Smooth muscle cell (in vitro differentiated cells): ENCODE measurements around the gene SBDS. TPM values are rescaled to one million over a fixed set of nuclear protein-coding genes. Genes with fewer than 3 reads are reported as not detected.
"Not testable (repeated sequence)": the region's sequence is repeated elsewhere in the genome, so short reads cannot be mapped to it uniquely, and the experiment has no call there.

Experiments used
- DNase-seq: peaks from one replicate; lab custom pipeline; 2025; ENCODE audit not compliant: unreplicated experiment; lab: John Stamatoyannopoulos, UW
- H2AFZ ChIP-seq: fragments of 200-600 bp; sonication (generic); 2 replicates; pipeline ENCODE4 v1.6.0; 2016; ENCODE audit warnings: antibody characterized with exemption, low read depth, mild to moderate bottlenecking
- H3F3A ChIP-seq: fragments of 200-600 bp; sonication (generic); 2 replicates; pipeline ENCODE4 v1.6.0; 2017; ENCODE audit warnings: antibody characterized with exemption, low read depth
- H3K27ac ChIP-seq: fragments of 200-600 bp; sonication (generic); 2 replicates; pipeline ENCODE4 v1.5.1; 2016; ENCODE audit warnings: low read depth, mild to moderate bottlenecking
- H3K27me3 ChIP-seq: fragments of 200-600 bp; sonication (generic); 2 replicates; pipeline ENCODE4 v1.6.1; 2016; ENCODE audit warnings: low read depth, mild to moderate bottlenecking
- H3K36me3 ChIP-seq: fragments of 200-600 bp; sonication (generic); 2 replicates; pipeline ENCODE4 v1.5.1; 2016; ENCODE audit warnings: low read depth
- H3K4me1 ChIP-seq: fragments of 200-600 bp; sonication (generic); 2 replicates; pipeline ENCODE4 v1.5.1; 2016; ENCODE audit warnings: low read depth
- H3K4me2 ChIP-seq: fragments of 200-600 bp; sonication (generic); 2 replicates; pipeline ENCODE4 v1.6.0; 2016; ENCODE audit warnings: mild to moderate bottlenecking
- H3K4me3 ChIP-seq: fragments of 200-600 bp; sonication (generic); 2 replicates; pipeline ENCODE4 v1.5.1; 2016; ENCODE audit warnings: mild to moderate bottlenecking
- H3K79me2 ChIP-seq: fragments of 200-600 bp; sonication (generic); 2 replicates; pipeline ENCODE4 v1.6.0; 2016; ENCODE audit warnings: low read depth, mild to moderate bottlenecking
- H3K9ac ChIP-seq: fragments of 200-600 bp; sonication (generic); 2 replicates; pipeline ENCODE4 v1.6.0; 2016; ENCODE audit warnings: low read depth
- H3K9me3 ChIP-seq: fragments of 200-600 bp; sonication (generic); replicated peaks from 2 replicates; pipeline ENCODE4 v1.5.1; 2016; ENCODE audit warnings: low read depth
- H4K20me1 ChIP-seq: fragments of 200-600 bp; sonication (generic); 2 replicates; pipeline ENCODE4 v1.6.0; 2016; ENCODE audit warnings: low read depth
- CTCF ChIP-seq: fragments of 200-600 bp; sonication (generic); IDR thresholded peaks from 2 replicates; pipeline ENCODE4 v1.5.1; 2017; ENCODE audit warnings: borderline replicate concordance, mild to moderate bottlenecking, antibody characterized with exemption; ENCODE audit not compliant: insufficient read depth, poor library complexity, severe bottlenecking
- WGBS: methylation state at CpG from one replicate; pipeline ENCODE4 v1.1.7; 2016; ENCODE audit warnings: low lambda C conversion rate; 5-methylcytosine and 5-hydroxymethylcytosine counted together
- polyA plus RNA-seq: library from polyadenylated mRNA; unstranded; fragments of >200 nt; fragmentation: Nextera tagmentation; extraction: Ambion mirVana; gene quantifications from 2 replicates; pipeline ENCODE4 v1.2.1, GENCODE V29; 2016
- total RNA-seq: library from RNA; depleted of rRNA; stranded (reverse); fragments of >200 nt; gene quantifications from 2 replicates; pipeline ENCODE4 v1.2.3, GENCODE V29; 2014

The SBDS gene
- total and polyA plus RNA-seq, 2 experiments from 2014 or later = 107 to 133 TPM

GRCh38 chr7:66974986-66975590 lies 20.3 kb downstream of the SBDS start:
- Histone ChIP-seq H3K9me3 (no peaks in the 10 kb centered on the region), H3K27ac (no peak overlapping the region), H3K4me1 (no peaks in the 10 kb centered on the region), H2AFZ (no peak overlapping the region), H3F3A (no peaks in the 10 kb centered on the region), H3K36me3 (no peaks in the 10 kb centered on the region), H3K79me2 (no peaks in the 10 kb centered on the region), H4K20me1 (no peaks in the 10 kb centered on the region), H3K4me2 (no peak overlapping the region), H3K9ac (no peak overlapping the region), H3K4me3 (no peak overlapping the region), H3K27me3 (no peaks in the 10 kb centered on the region)
- 97% methylated on average over 15 of the region's 15 CpGs for WGBS
- no peak for TF ChIP-seq CTCF
- DNase-seq = no peak

- no peak overlapping the region for H3K27ac ChIP-seq
- no peaks in the 10 kb centered on the region for H3K9me3 ChIP-seq
- no peaks in the 10 kb centered on the region for H3K79me2 ChIP-seq
- no peak overlapping the region for H2AFZ ChIP-seq
- H3K4me3 ChIP-seq = no peak overlapping the region
- no peak overlapping the region for H3K4me2 ChIP-seq
- H3F3A ChIP-seq = no peaks in the 10 kb centered on the region
- no peak for TF ChIP-seq CTCF
- no peaks in the 10 kb centered on the region for H3K27me3 ChIP-seq
- no peak overlapping the region for H3K9ac ChIP-seq
- WGBS = 83% methylated on average over 5 of the region's 5 CpGs
- H3K4me1 ChIP-seq = no peaks in the 10 kb centered on the region
- no peaks in the 10 kb centered on the region for H3K36me3 ChIP-seq
- H4K20me1 ChIP-seq = no peaks in the 10 kb centered on the region
- no peak for DNase-seq
Observed at GRCh38 chr7:66970310-66970709, 25.1 kb downstream of the SBDS start.

GRCh38 chr7:66969001-66969400 lies 26.4 kb downstream of the SBDS start:
- H3K4me1 ChIP-seq, H3K4me3 ChIP-seq, H3K27me3 ChIP-seq, H2AFZ ChIP-seq, H3K4me2 ChIP-seq, H4K20me1 ChIP-seq, H3K79me2 ChIP-seq, H3F3A ChIP-seq, H3K36me3 ChIP-seq, DNase-seq, H3K9me3 ChIP-seq, H3K27ac ChIP-seq, H3K9ac ChIP-seq: not testable (repeated sequence)
- WGBS = 92% methylated on average over 5 of the region's 5 CpGs

- no peaks in the 10 kb centered on the region for H3K79me2 ChIP-seq
- no peak overlapping the region for H3K9ac ChIP-seq
- no peak overlapping the region for H2AFZ ChIP-seq
- H3K9me3 ChIP-seq = no peaks in the 10 kb centered on the region
- no peaks in the 10 kb centered on the region for H3F3A ChIP-seq
- no peaks in the 10 kb centered on the region for H3K4me1 ChIP-seq
- H3K27me3 ChIP-seq = no peaks in the 10 kb centered on the region
- DNase-seq = no peak
- H3K4me3 ChIP-seq = no peak overlapping the region
- H3K4me2 ChIP-seq = no peak overlapping the region
- no peak overlapping the region for H3K27ac ChIP-seq
- no peaks in the 10 kb centered on the region for H3K36me3 ChIP-seq
- whole genome bisulfite sequencing = 85% methylated on average over 6 of the region's 6 CpGs
- no peak for TF ChIP-seq CTCF
- no peaks in the 10 kb centered on the region for H4K20me1 ChIP-seq
Observed at GRCh38 chr7:66967029-66967428, 28.4 kb downstream of the SBDS start.
